H1 (cell line): ENCODE results near the gene SHTN1. TPM values are rescaled to one million over a fixed set of nuclear protein-coding genes. Genes with fewer than 3 reads are reported as not detected.

Experiments used
- CTCF ChIA-PET: fragments of 300-600 bp; sonication (Branson Sonifier 250); formaldehyde crosslinking; loops from one replicate; lab custom pipeline; 2021; ENCODE audit not compliant: partially characterized antibody; lab: Charles Lee
- POLR2A ChIA-PET: fragments of 300-600 bp; sonication (Branson Sonifier 250); formaldehyde crosslinking; loops from one replicate; lab custom pipeline; 2021; ENCODE audit warnings: inconsistent platforms; ENCODE audit not compliant: partially characterized antibody; lab: Charles Lee
- DNase-seq, 2 experiments: peaks; one replicate each; pipeline versions ENCODE4 v3.0.0 to v3.0.0-alpha.2; 2010 to 2022; ENCODE audit warnings: low spot score in 2 of 2, low read depth in 1 of 2, mixed read lengths in 1 of 2
- FAIRE-seq: peaks from 2 replicates; lab custom pipeline; 2011; peaks lifted over from hg19 to GRCh38; lab: Jason Lieb, UNC
- H2AFZ ChIP-seq: 2 replicates; pipeline ENCODE4 v1.8.1; 2012; ENCODE audit warnings: low read length, inconsistent platforms
- H2AK5ac ChIP-seq: 2 replicates; pipeline ENCODE4 v1.6.1; 2013; ENCODE audit warnings: low read depth, low read length
- H2BK120ac ChIP-seq: replicated peaks from 2 replicates; pipeline ENCODE3; 2013; ENCODE audit warnings: low read depth, low read length, inconsistent platforms
- H2BK12ac ChIP-seq: 2 replicates; pipeline ENCODE4 v1.6.1; 2013; ENCODE audit warnings: low read depth, low read length
- H2BK15ac ChIP-seq: 2 replicates; pipeline ENCODE4 v1.6.1; 2013; ENCODE audit warnings: low read length
- H2BK20ac ChIP-seq: 2 replicates; pipeline ENCODE4 v1.6.1; 2013; ENCODE audit warnings: low read length
- H2BK5ac ChIP-seq: 2 replicates; pipeline ENCODE4 v1.6.1; 2013; ENCODE audit warnings: low read depth, low read length
- H3K14ac ChIP-seq: 2 replicates; pipeline ENCODE4 v1.6.1; 2013; ENCODE audit warnings: inconsistent platforms; ENCODE audit not compliant: insufficient read length
- H3K18ac ChIP-seq: 2 replicates; pipeline ENCODE4 v1.6.1; 2013; ENCODE audit warnings: low read length; ENCODE audit errors: extremely low read depth
- H3K23ac ChIP-seq: 2 replicates; pipeline ENCODE4 v1.6.1; 2013; ENCODE audit warnings: inconsistent platforms; ENCODE audit not compliant: insufficient read length
- H3K23me2 ChIP-seq: 2 replicates; pipeline ENCODE4 v1.6.1; 2013; ENCODE audit warnings: low read depth, low read length
- H3K27ac ChIP-seq: 2 replicates; pipeline ENCODE4 v1.6.1; 2011; ENCODE audit warnings: low read depth, low read length, inconsistent platforms
- H3K27me3 ChIP-seq, 4 experiments: replicated peaks in 1 of 4; 1 replicate in 1 of 4; 2 replicates in 3 of 4; pipeline versions ENCODE4 v1.6.1 to v1.8.1; 2011 to 2013; ENCODE audit warnings: low read length in 3 of 4, mild to moderate bottlenecking in 3 of 4, inconsistent platforms in 2 of 4, mixed read lengths in 2 of 4, moderate library complexity in 1 of 4; ENCODE audit not compliant: control insufficient read depth in 3 of 4, insufficient read depth in 3 of 4; ENCODE audit errors: extremely low read depth in 1 of 4
- H3K36me3 ChIP-seq, 4 experiments: 2 replicates each; pipeline versions ENCODE4 v1.6.1 to v1.8.1; 2011 to 2013; ENCODE audit warnings: mild to moderate bottlenecking in 4 of 4, low read length in 3 of 4, moderate library complexity in 2 of 4, control low read depth in 1 of 4, inconsistent platforms in 1 of 4; ENCODE audit not compliant: insufficient read depth in 4 of 4, control insufficient read depth in 2 of 4
- H3K4ac ChIP-seq: replicated peaks from 2 replicates; pipeline ENCODE3; 2013; ENCODE audit warnings: low read length, low read depth, mixed read lengths, inconsistent platforms; ENCODE audit not compliant: insufficient read length
- H3K4me1 ChIP-seq, 4 experiments: replicated peaks in 1 of 4; 1 replicate in 1 of 4; 2 replicates in 3 of 4; pipeline versions ENCODE4 v1.6.1 to v1.8.1; 2011 to 2013; ENCODE audit warnings: low read length in 3 of 4, inconsistent platforms in 2 of 4, mixed read lengths in 1 of 4; ENCODE audit not compliant: insufficient read depth in 4 of 4, control insufficient read depth in 3 of 4
- H3K4me2 ChIP-seq, 2 experiments: 2 replicates each; pipeline versions ENCODE4 v1.6.1 to v1.8.1; 2011 to 2013; ENCODE audit warnings: low read depth in 2 of 2, low read length in 2 of 2, control low read depth in 1 of 2, inconsistent platforms in 1 of 2, mild to moderate bottlenecking in 1 of 2; ENCODE audit not compliant: insufficient read depth in 1 of 2
- H3K4me3 ChIP-seq, 4 experiments: fragments of 200-600, 300-600 bp in 1 of 4; sonication (generic), shearing (Covaris generic), sonication (Bioruptor Twin) in 1 of 4; 2 replicates each; pipeline versions ENCODE4 v1.5.1 to v1.8.1; 2011 to 2016; ENCODE audit warnings: low read length in 4 of 4, low read depth in 3 of 4, control low read depth in 2 of 4, inconsistent platforms in 2 of 4, mild to moderate bottlenecking in 2 of 4, mixed read lengths in 1 of 4, moderate library complexity in 1 of 4; ENCODE audit not compliant: insufficient read depth in 2 of 4; ENCODE audit errors: extremely low read depth in 1 of 4
- H3K56ac ChIP-seq: replicated peaks from 2 replicates; pipeline ENCODE3; 2013; ENCODE audit warnings: low read depth, mild to moderate bottlenecking, mixed read lengths, low read length, inconsistent platforms; ENCODE audit not compliant: insufficient read length
- H3K79me1 ChIP-seq: 2 replicates; pipeline ENCODE4 v1.6.1; 2013; ENCODE audit warnings: low read depth, low read length, control low read depth
- H3K79me2 ChIP-seq, 2 experiments: 2 replicates each; pipeline versions ENCODE4 v1.6.1 to v1.8.1; 2012 to 2013; ENCODE audit warnings: low read length in 2 of 2, mild to moderate bottlenecking in 2 of 2, inconsistent platforms in 1 of 2; ENCODE audit not compliant: insufficient read depth in 2 of 2, control insufficient read depth in 1 of 2
- H3K9ac ChIP-seq, 4 experiments: replicated peaks in 1 of 4; 1 replicate in 1 of 4; 2 replicates in 3 of 4; pipeline versions ENCODE4 v1.6.1 to v1.8.1; 2011 to 2013; ENCODE audit warnings: low read depth in 3 of 4, low read length in 3 of 4, control low read depth in 2 of 4, mild to moderate bottlenecking in 2 of 4, moderate library complexity in 2 of 4, inconsistent platforms in 1 of 4; ENCODE audit errors: extremely low read depth in 1 of 4
- H3K9me3 ChIP-seq, 2 experiments: 2 replicates each; pipeline versions ENCODE4 v1.6.1 to v1.8.1; 2012 to 2013; ENCODE audit warnings: mild to moderate bottlenecking in 2 of 2, moderate library complexity in 2 of 2, control low read depth in 1 of 2, inconsistent platforms in 1 of 2, low read depth in 1 of 2, low read length in 1 of 2, mixed read lengths in 1 of 2; ENCODE audit not compliant: insufficient read depth in 2 of 2
- H4K20me1 ChIP-seq, 2 experiments: replicated peaks in 1 of 2; 2 replicates each; pipeline versions ENCODE3 to v1.8.1; 2011 to 2013; ENCODE audit warnings: inconsistent platforms in 2 of 2, low read length in 2 of 2, mild to moderate bottlenecking in 1 of 2; ENCODE audit not compliant: insufficient read depth in 2 of 2, control insufficient read depth in 1 of 2
- H4K5ac ChIP-seq: 2 replicates; pipeline ENCODE4 v1.6.1; 2013; ENCODE audit warnings: low read length, low read depth, mixed read lengths, inconsistent platforms; ENCODE audit not compliant: insufficient read length
- H4K8ac ChIP-seq: 2 replicates; pipeline ENCODE4 v1.8.0; 2013; ENCODE audit warnings: mild to moderate bottlenecking, moderate library complexity, low read length, inconsistent platforms; ENCODE audit not compliant: insufficient read depth; ENCODE audit errors: extremely low read depth
- H4K91ac ChIP-seq: replicated peaks from 2 replicates; pipeline ENCODE3; 2013; ENCODE audit warnings: low read length, mixed read lengths, inconsistent platforms; ENCODE audit not compliant: insufficient read length
- ASH2L ChIP-seq: fragments of 200-600, 300-600 bp; sonication (generic); IDR thresholded peaks from one replicate; pipeline ENCODE4 v1.7.1; 2017; ENCODE audit warnings: low read length
- ATF2 ChIP-seq: IDR thresholded peaks from 2 replicates; pipeline ENCODE4 v1.6.1; 2012; ENCODE audit warnings: low read length, inconsistent platforms
- BCL11A ChIP-seq, 2 experiments: IDR thresholded peaks; one replicate each; pipeline ENCODE4 v1.6.1; 2011; ENCODE audit warnings: low read depth in 2 of 2, low read length in 2 of 2, mild to moderate bottlenecking in 2 of 2
- CTBP2 ChIP-seq: IDR thresholded peaks from 2 replicates; pipeline ENCODE4 v1.7.0; 2011; ENCODE audit warnings: borderline replicate concordance, mild to moderate bottlenecking, moderate library complexity, mixed read lengths, low read length; ENCODE audit not compliant: insufficient read depth, insufficient read length
- EZH2 ChIP-seq: fragments of 200-600 bp; sonication (generic); IDR thresholded peaks from 2 replicates; pipeline ENCODE4 v1.7.1; 2012; ENCODE audit warnings: low read depth, mild to moderate bottlenecking, moderate library complexity, low read length, inconsistent platforms; ENCODE audit not compliant: severe bottlenecking
- JUN ChIP-seq: IDR thresholded peaks from 2 replicates; pipeline ENCODE4 v1.6.1; 2011; ENCODE audit warnings: low read depth, mild to moderate bottlenecking, improper control_type of control experiment, low read length
- KDM5A ChIP-seq: fragments of 200-600 bp; IDR thresholded peaks from 2 replicates; pipeline ENCODE4 v1.7.1; 2012; ENCODE audit warnings: mild to moderate bottlenecking, low read length, inconsistent platforms, mixed read lengths
- NANOG ChIP-seq: IDR thresholded peaks from 2 replicates; pipeline ENCODE4 v1.6.1; 2011; ENCODE audit warnings: low read length, low read depth, mild to moderate bottlenecking, inconsistent platforms; ENCODE audit not compliant: insufficient read depth, poor library complexity, severe bottlenecking
- SP1 ChIP-seq: IDR thresholded peaks from 2 replicates; pipeline ENCODE4 v1.6.1; 2011; ENCODE audit warnings: low read depth, low read length
- TBP ChIP-seq: IDR thresholded peaks from 2 replicates; pipeline ENCODE4 v1.6.1; 2011; ENCODE audit warnings: low read depth, low read length, improper control_type of control experiment
- ZNF274 ChIP-seq: IDR thresholded peaks from 2 replicates; pipeline ENCODE4 v1.7.0; 2012; ENCODE audit warnings: low read length, borderline replicate concordance; ENCODE audit errors: extremely low read depth
- WGBS, 2 experiments: shearing (Covaris generic) in 1 of 2; methylation state at CpG; one replicate each; pipeline versions ENCODE4 v1.1.6 to v1.1.7; 2013 to 2015; ENCODE audit warnings: low lambda C conversion rate in 2 of 2, mixed read lengths in 2 of 2, inconsistent platforms in 1 of 2, low coverage in 1 of 2, missing lambda C conversion rate in 1 of 2; ENCODE audit not compliant: insufficient replicate concordance in 2 of 2, insufficient coverage in 1 of 2, insufficient read length in 1 of 2; ENCODE audit errors: extremely low coverage in 1 of 2, missing lambda C conversion rate in 1 of 2; 5-methylcytosine and 5-hydroxymethylcytosine counted together
- polyA plus RNA-seq, 7 experiments: library from polyadenylated mRNA; depleted of rRNA in 3 of 7; stranded (reverse) in 5 of 7; unstranded in 2 of 7; fragments of >200 nt in 5 of 7; fragments of 200-250 nt in 2 of 7; gene quantifications; 1 replicate in 5 of 7; 2 replicates in 1 of 7; 4 replicates in 1 of 7; pipeline versions ENCODE4 v1.2.1 to v1.2.3, GENCODE V29; 2011 to 2013; ENCODE audit warnings: missing spikeins in 2 of 7, mixed read lengths in 2 of 7
- total RNA-seq: library from RNA; stranded (reverse); fragmentation: NEBNext Ultra II Directional; extraction: Animal tissue kit (Norgen Biotek cat#: 25700); gene quantifications from 2 replicates; pipeline ENCODE4 v1.2.1, GENCODE V29; 2021

Gene SHTN1
- total and polyA plus RNA-seq, 2 of the 8 experiments (the other 6 are each of a cell fraction or from before 2014, with no cell fraction given), result 3.3 to 12.7 TPM

- Histone ChIP-seq H2AK5ac (no peak overlapping the region), H3K23me2 (no peaks in the 10 kb centered on the region), H3K4ac (no peak overlapping the region), H2BK15ac (no peak overlapping the region), H3K27ac (no peak overlapping the region), H3K23ac (no peak overlapping the region), H2BK120ac (no peak overlapping the region), H3K4me1 (no peaks in the 10 kb centered on the region), H3K18ac (no peak overlapping the region), H3K56ac (no peak overlapping the region), H4K5ac (no peak overlapping the region), H3K27me3 (no peaks in the 10 kb centered on the region), H3K36me3 (peaks cover 0 to 3% (median 0%) of the 10 kb centered on the region in 4 experiments; a peak in 1 of 8 replicates), H4K20me1 (no peaks in the 10 kb centered on the region), H3K79me1 (no peaks in the 10 kb centered on the region), H3K4me2 (no peak overlapping the region), H4K91ac (no peak overlapping the region), H3K14ac (no peak overlapping the region), H2BK20ac (no peak overlapping the region), H3K9me3 (no peaks in the 10 kb centered on the region), H2BK12ac (no peak overlapping the region), H3K4me3 (no peak overlapping the region), H2AFZ (no peak overlapping the region), H4K8ac (no peak overlapping the region), H2BK5ac (no peak overlapping the region), H3K9ac (no peak overlapping the region), H3K79me2 (no peaks in the 10 kb centered on the region)
- FAIRE-seq, result no peak
- DNase-seq, result no peak
- 87% methylated on average over 6 of the region's 6 CpGs; no CpG with 5 or more reads in 1 of the 2 experiments for WGBS, 2 experiments
- CTCF ChIA-PET, result interaction anchor here (1.3 kb wide), 1 partner anchor 111 kb away, joined by 3 read pairs; no protein-coding TSS in a partner anchor
- POLR2A ChIA-PET, result no interaction called here
- TF ChIP-seq ATF2, result no peak
- no peak for TF ChIP-seq KDM5A
- no peak for TF ChIP-seq TBP
- TF ChIP-seq ZNF274, result no peak
- TF ChIP-seq ASH2L, result no peak
- no peak for TF ChIP-seq CTBP2
- TF ChIP-seq JUN, result no peak
- no peak for TF ChIP-seq EZH2
- no peak for TF ChIP-seq BCL11A (IDR thresholded peaks at IDR 0.05; ENCODE audit: low read depth in 2 of 2, low read length in 2 of 2)
- TF ChIP-seq SP1, result no peak
- no peak for TF ChIP-seq NANOG
These were observed 97.6 kb downstream of the SHTN1 start for GRCh38 chr10:116907245-116907987.
